ENCODE data around the gene SERTAD2. TPM values are rescaled to one million over a fixed set of nuclear protein-coding genes. Genes with fewer than 3 reads are reported as not detected.

SERTAD2 gene
- total and polyA plus RNA-seq, 2 donors (not counting 3 experiments of a cell fraction or from before 2014, with no cell fraction given) = 5.5 to 11.2 TPM

- no peaks in the 10 kb centered on the region for H3K9me1 ChIP-seq (replicated peaks; ENCODE audit: control insufficient read depth, extremely low read depth, insufficient read depth, low read length)
- POLR2A ChIA-PET = no interaction called here
- TF ChIP-seq POLR2A (IDR thresholded peaks at IDR 0.05; ENCODE audit: low read depth, low read length) (no peak), JUN (IDR thresholded peaks at IDR 0.05; ENCODE audit: borderline replicate concordance, insufficient read depth, insufficient read length, low read depth) (no peak), EZH2 (IDR thresholded peaks at IDR 0.05; ENCODE audit: borderline replicate concordance, low read depth, low read length, severe bottlenecking) (no peak), CTCF (IDR thresholded peaks at IDR 0.05; ENCODE audit: extremely low read depth in 1 of 2, insufficient read depth in 1 of 2, low read depth in 1 of 2, low read length in 2 of 2) (no peak), MAX (IDR thresholded peaks at IDR 0.05; ENCODE audit: insufficient read depth, insufficient read length) (no peak), FOS (IDR thresholded peaks at IDR 0.05; ENCODE audit: borderline replicate concordance, insufficient read depth, low read length) (no peak), GATA2 (IDR thresholded peaks at IDR 0.05; ENCODE audit: insufficient read depth, insufficient read length, low read depth, low read length) (no peak), MYC (IDR thresholded peaks at IDR 0.05; ENCODE audit: low read depth, low read length) (no peak), POLR2AphosphoS5 (IDR thresholded peaks at IDR 0.05; ENCODE audit: insufficient read depth, low read depth, low read length) (no peak)
- H3K9ac ChIP-seq (replicated peaks; ENCODE audit: extremely low read depth, insufficient read depth, low read length) = no peak overlapping the region
- H2AFZ ChIP-seq (ENCODE audit: low read depth, low read length) = no peak overlapping the region
- no peaks in the 10 kb centered on the region for H4K20me1 ChIP-seq (replicated peaks; ENCODE audit: control insufficient read depth, extremely low read depth, insufficient read depth, low read length)
- peaks cover 5% of the 10 kb centered on the region for H3K4me1 ChIP-seq (ENCODE audit: control insufficient read depth, extremely low read depth, insufficient read depth, low read length)
- no peaks in the 10 kb centered on the region for H3K79me2 ChIP-seq (ENCODE audit: control insufficient read depth, insufficient read depth, low read length)
- no peaks in the 10 kb centered on the region for H3K9me3 ChIP-seq (replicated peaks; ENCODE audit: control insufficient read depth, insufficient read depth, low read length)
- no peak for DNase-seq (ENCODE audit: low read depth, low spot score)
- intact Hi-C loops (cut with micrococcal nuclease) (no loop called here), dilution Hi-C loops (cut with MboI; ENCODE audit: extremely low pct_ligation_motif_present, low sequenced_read_pairs) (no loop called here)
- FAIRE-seq = no peak
- no TSS peak for BruUV-seq (replicated peaks)
- no peaks in the 10 kb centered on the region for H3K27me3 ChIP-seq (ENCODE audit: control insufficient read depth in 2 of 2, insufficient read depth in 2 of 2, low read length in 2 of 2)
- H3K27ac ChIP-seq (ENCODE audit: insufficient read depth, low read depth, low read length) = no peak overlapping the region
- no peak overlapping the region for H3K4me2 ChIP-seq (ENCODE audit: insufficient read depth, low read length)
- CTCF ChIA-PET = no interaction called here
- no peak overlapping the region for H3K4me3 ChIP-seq (replicated peaks in 1 of 3; ENCODE audit: insufficient read depth in 1 of 3, low read depth in 1 of 3, low read length in 3 of 3)
- H3K36me3 ChIP-seq (ENCODE audit: control insufficient read depth in 2 of 2, extremely low read depth in 1 of 2, insufficient read depth in 2 of 2, low read length in 2 of 2) = no peaks in the 10 kb centered on the region
Observed at GRCh38 chr2:64601785-64602391, 51.8 kb downstream of the SERTAD2 start.

All from endothelial cell of umbilical vein (primary cell).